ENCODE results near the gene TSPAN19. TPM values are rescaled to one million over a fixed set of nuclear protein-coding genes. Genes with fewer than 3 reads are reported as not detected.

Gene TSPAN19
- total RNA-seq, result not detected

GRCh38 chr12:85036234-85036707, at the start of gene TSPAN19, which contains the start of gene LRRIQ1:
TSPAN19 (minus strand) TSS chr12:85036277; CDS start chr12:85029946, 6,331 bp downstream.
LRRIQ1 (plus strand) TSS chr12:85036351; CDS start chr12:85038177, 1,826 bp downstream.
- TF ChIP-seq, protein P1, sequence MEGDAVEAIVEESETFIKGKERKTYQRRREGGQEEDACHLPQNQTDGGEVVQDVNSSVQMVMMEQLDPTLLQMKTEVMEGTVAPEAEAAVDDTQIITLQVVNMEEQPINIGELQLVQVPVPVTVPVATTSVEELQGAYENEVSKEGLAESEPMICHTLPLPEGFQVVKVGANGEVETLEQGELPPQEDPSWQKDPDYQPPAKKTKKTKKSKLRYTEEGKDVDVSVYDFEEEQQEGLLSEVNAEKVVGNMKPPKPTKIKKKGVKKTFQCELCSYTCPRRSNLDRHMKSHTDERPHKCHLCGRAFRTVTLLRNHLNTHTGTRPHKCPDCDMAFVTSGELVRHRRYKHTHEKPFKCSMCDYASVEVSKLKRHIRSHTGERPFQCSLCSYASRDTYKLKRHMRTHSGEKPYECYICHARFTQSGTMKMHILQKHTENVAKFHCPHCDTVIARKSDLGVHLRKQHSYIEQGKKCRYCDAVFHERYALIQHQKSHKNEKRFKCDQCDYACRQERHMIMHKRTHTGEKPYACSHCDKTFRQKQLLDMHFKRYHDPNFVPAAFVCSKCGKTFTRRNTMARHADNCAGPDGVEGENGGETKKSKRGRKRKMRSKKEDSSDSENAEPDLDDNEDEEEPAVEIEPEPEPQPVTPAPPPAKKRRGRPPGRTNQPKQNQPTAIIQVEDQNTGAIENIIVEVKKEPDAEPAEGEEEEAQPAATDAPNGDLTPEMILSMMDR (IDR thresholded peaks at IDR 0.05), result no peak
- Histone ChIP-seq H3K36me3 (no peaks in the 10 kb centered on the region), H3K4me1 (no peaks in the 10 kb centered on the region), H3K27ac (no peak within 1 kb of the TSS), H3K27me3 (no peaks in the 10 kb centered on the region), H3K9me3 (no peaks in the 10 kb centered on the region), H3K4me3 (peak within 1 kb of the TSS; percentile 48 to 53)
- DNase-seq (ENCODE audit: low spot score), result peak; percentile 69

GRCh38 chr12:85085066-85085465, 49.0 kb upstream of the TSPAN19 start:
- H3K9me3 ChIP-seq, result no peaks in the 10 kb centered on the region
- TF ChIP-seq, protein P1 (IDR thresholded peaks at IDR 0.05), result no peak
- H3K27ac ChIP-seq, result no peak overlapping the region
- H3K4me1 ChIP-seq, result no peaks in the 10 kb centered on the region
- H3K27me3 ChIP-seq, result no peaks in the 10 kb centered on the region
- no peak for DNase-seq (ENCODE audit: low spot score)
- H3K4me3 ChIP-seq, result no peak overlapping the region
- H3K36me3 ChIP-seq, result no peaks in the 10 kb centered on the region

DNA sequence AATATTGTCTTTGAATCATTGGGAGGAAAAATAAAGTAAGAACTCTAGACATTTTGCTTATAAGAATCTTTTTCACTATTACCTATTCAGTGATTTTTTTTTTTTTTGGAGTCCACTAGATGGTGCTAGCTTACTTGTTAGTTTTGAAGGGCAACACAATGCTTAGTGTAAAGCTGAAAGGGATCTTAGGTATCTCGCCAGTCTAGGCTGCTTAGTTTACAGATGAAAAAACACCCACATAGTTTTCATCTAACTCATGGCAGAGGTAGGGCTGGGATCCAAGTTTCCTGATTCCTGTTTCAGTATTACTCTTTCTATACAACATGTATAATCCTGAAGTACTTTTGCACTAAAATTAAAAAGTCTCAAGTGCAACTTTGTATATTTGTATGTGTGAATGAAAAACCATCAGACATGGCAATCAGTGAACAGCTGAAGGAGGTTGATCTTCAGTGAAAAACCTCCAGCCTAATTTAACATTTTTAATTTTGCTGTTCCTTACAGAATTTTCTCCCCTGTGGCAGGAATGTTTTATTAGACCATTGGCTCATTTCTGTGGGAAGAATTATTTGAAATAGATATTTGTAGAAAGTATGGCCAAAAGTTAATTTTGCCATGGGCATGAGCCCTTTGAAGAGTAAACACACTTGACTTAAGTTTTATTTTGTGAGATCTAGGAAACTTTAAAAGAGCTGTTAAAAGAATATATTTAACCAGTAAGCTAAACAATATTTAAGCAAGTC, 40.8 kb upstream of the TSPAN19 start:
- Histone ChIP-seq H3K4me3 (no peak overlapping the region), H3K27me3 (no peaks in the 10 kb centered on the region), H3K27ac (no peak overlapping the region), H3K9me3 (no peaks in the 10 kb centered on the region), H3K4me1 (no peaks in the 10 kb centered on the region), H3K36me3 (no peaks in the 10 kb centered on the region)
- DNase-seq (ENCODE audit: low spot score), result no peak
- TF ChIP-seq, protein P1 (IDR thresholded peaks at IDR 0.05), result peak in 1 of 2 donors; percentile 53

DNA sequence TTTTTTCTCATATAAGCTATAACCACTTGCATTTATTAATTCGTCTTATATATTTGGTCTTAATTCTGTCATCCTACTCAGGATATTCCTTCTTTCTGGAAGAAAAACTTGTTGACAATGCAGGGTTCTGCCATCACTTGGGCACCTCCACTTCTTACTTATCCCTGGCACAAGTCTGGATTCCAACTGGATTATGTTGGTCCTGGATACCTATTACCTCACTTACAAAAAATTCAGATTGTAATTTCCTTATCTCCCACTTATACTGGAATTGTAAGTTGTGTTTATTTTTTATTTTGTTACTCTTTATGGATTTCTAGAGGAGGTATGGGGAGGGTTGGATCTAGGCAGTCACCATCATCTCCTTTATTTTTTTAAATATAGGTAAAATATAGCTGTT, 36.7 kb upstream of the TSPAN19 start:
- no peak for DNase-seq (ENCODE audit: low spot score)
- H3K4me1 ChIP-seq, result no peaks in the 10 kb centered on the region
- H3K27ac ChIP-seq, result no peak overlapping the region
- TF ChIP-seq, protein P1 (IDR thresholded peaks at IDR 0.05), result no peak
- H3K27me3 ChIP-seq, result no peaks in the 10 kb centered on the region
- no peaks in the 10 kb centered on the region for H3K9me3 ChIP-seq
- H3K36me3 ChIP-seq, result no peaks in the 10 kb centered on the region
- H3K4me3 ChIP-seq, result no peak overlapping the region

DNA sequence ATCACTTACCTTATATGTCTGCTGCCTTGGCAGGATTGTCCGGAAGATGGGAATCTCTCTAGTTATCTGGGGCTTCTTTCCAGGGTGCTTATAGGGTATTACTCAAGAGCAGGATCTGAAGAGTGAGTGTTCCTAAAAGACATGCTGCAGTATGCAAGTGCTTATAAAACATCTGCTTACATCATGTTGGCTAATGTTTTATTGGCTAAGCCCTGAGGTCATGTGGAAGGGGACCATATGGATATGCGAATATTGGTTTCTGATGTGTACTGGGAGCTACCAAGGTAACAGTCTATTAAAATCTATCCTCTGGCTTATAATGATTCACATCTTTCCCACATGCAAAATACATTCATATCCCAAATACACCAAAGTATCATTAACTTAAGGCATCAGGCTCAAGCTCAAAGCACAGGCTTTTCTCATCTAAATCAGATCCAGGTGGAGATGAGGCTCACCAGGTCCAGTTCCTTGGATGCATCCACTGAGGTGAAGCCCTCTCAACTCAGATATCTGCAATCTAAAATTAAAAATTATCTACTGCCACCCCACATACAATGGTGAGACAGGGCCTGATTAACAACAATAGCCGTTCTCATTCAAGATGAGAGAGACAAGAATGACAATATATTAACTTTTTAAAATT, 29.9 kb upstream of the TSPAN19 start:
- Histone ChIP-seq H3K27me3 (no peaks in the 10 kb centered on the region), H3K4me3 (no peak overlapping the region), H3K36me3 (no peaks in the 10 kb centered on the region), H3K4me1 (no peaks in the 10 kb centered on the region), H3K27ac (no peak overlapping the region), H3K9me3 (no peaks in the 10 kb centered on the region)
- no peak for DNase-seq (ENCODE audit: low spot score)
- TF ChIP-seq, protein P1 (IDR thresholded peaks at IDR 0.05), result no peak

All from right atrium auricular region (tissue), 2 donors.